Measurements from ENCODE around the gene STIP1.

GRCh38 chr11:64229744-64230170 lies 43.8 kb downstream of the STIP1 start:
- no peak for TF ChIP-seq FOXM1 (IDR thresholded peaks at IDR 0.05; ENCODE audit: borderline replicate concordance, low read depth)
- no peak for TF ChIP-seq REST (IDR thresholded peaks at IDR 0.05; ENCODE audit: low read depth)
- no peak for TF ChIP-seq TAF1 (IDR thresholded peaks at IDR 0.05; ENCODE audit: low read depth)
- TF ChIP-seq EP300 (IDR thresholded peaks at IDR 0.05; ENCODE audit: borderline replicate concordance), result no peak
- no peak for TF ChIP-seq ZBTB7A (IDR thresholded peaks at IDR 0.05; ENCODE audit: low read depth)
- no peak for TF ChIP-seq MAX (IDR thresholded peaks at IDR 0.05)
- TF ChIP-seq EGR1 (IDR thresholded peaks at IDR 0.05), result no peak

Measured in Ishikawa (cell line).